ENCODE data around the gene DCHS2.

DCHS2 gene

GRCh38 chr4:154450966-154451365 lies 40.6 kb downstream of the DCHS2 start:
- TF ChIP-seq CTCF (IDR thresholded peaks at IDR 0.05): no peak

GRCh38 chr4:154444958-154445357 lies 46.6 kb downstream of the DCHS2 start:
- TF ChIP-seq CTCF (IDR thresholded peaks at IDR 0.05): no peak

- no peak for TF ChIP-seq CTCF (IDR thresholded peaks at IDR 0.05)
Measured at GRCh38 chr4:154441982-154442381, 49.6 kb downstream of the DCHS2 start.

- TF ChIP-seq CTCF (IDR thresholded peaks at IDR 0.05): no peak
Measured at GRCh38 chr4:154441124-154441523, 50.5 kb downstream of the DCHS2 start.

GRCh38 chr4:154439224-154439623 lies 52.4 kb downstream of the DCHS2 start:
- TF ChIP-seq CTCF (IDR thresholded peaks at IDR 0.05): no peak

GRCh38 chr4:154435895-154436294 lies 55.7 kb downstream of the DCHS2 start:
- no peak for TF ChIP-seq CTCF (IDR thresholded peaks at IDR 0.05)

DNA sequence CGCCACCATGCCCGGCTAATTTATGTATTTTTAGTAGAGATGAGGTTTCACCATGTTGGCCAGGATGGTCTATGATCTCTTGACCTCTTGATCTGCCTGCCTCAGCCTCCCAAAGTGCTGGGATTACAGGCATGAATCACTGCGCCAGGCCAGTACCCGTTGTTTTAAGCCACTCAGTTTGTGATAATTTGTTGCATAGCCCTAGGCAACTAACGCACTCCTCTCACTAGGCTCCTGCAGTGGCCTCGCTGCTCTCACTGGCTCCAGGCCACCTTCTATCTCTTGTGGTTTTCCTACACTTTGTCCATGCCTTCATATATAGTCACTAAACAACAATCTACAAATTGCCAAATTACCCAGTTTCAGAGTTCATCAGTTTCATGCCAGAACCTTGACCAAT lies 58.1 kb downstream of the DCHS2 start:
- no peak for TF ChIP-seq CTCF (IDR thresholded peaks at IDR 0.05)

DNA sequence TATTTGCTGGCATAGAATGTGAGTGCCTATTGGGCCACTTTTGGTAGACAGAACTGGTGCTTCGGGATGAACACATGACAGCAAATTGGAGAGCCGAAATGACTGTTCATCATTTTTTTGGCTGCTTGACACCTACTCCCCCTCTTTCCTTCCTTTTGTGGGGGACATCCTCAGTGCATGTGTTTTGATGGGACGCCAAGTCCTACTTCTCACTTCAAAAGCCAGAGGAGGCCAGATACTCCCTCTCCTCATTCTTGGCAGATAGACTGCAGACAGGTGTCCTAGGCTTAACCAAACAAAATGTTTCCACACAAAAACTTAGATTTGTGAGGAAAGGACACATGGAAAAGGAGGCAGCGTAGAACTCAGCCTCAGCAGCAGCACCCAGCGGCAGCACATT lies 62.4 kb downstream of the DCHS2 start:
- no peak for TF ChIP-seq CTCF (IDR thresholded peaks at IDR 0.05)

Measured in LNCAP (cell line).